Middle frontal gyrus (tissue), 1 donor: Measurements from ENCODE around the gene IGSF3.
"Not testable (repeated sequence)": the region's sequence is repeated elsewhere in the genome, so short reads cannot be mapped to it uniquely, and the experiment has no call there.

Experiments
- DNase-seq: peaks from one replicate; pipeline ENCODE4 v3.0.0-alpha.2; 2015; ENCODE audit warnings: low spot score; ENCODE audit errors: extremely low spot score

Gene IGSF3

GRCh38 chr1:116664366-116664977 lies 3.1 kb downstream of the IGSF3 start:
- DNase-seq, result no peak

GRCh38 chr1:116663821-116664220 lies 3.7 kb downstream of the IGSF3 start:
- DNase-seq, result no peak

GRCh38 chr1:116661633-116662032 lies 5.9 kb downstream of the IGSF3 start:
- no peak for DNase-seq

GRCh38 chr1:116658645-116659044 lies 8.9 kb downstream of the IGSF3 start:
- DNase-seq, result not testable (repeated sequence)

- DNase-seq, result not testable (repeated sequence)
These were observed 9.7 kb downstream of the IGSF3 start for GRCh38 chr1:116657836-116658235.

GRCh38 chr1:116654351-116654750 lies 13.2 kb downstream of the IGSF3 start:
- no peak for DNase-seq

- DNase-seq, result not testable (repeated sequence)
These were observed 14.9 kb downstream of the IGSF3 start for GRCh38 chr1:116652598-116652997.

GRCh38 chr1:116650781-116651180 lies 16.8 kb downstream of the IGSF3 start:
- DNase-seq, result not testable (repeated sequence)

- not testable (repeated sequence) for DNase-seq
These were observed 18.5 kb downstream of the IGSF3 start for GRCh38 chr1:116649041-116649440.

- DNase-seq, result not testable (repeated sequence)
These were observed 19.2 kb downstream of the IGSF3 start for GRCh38 chr1:116648325-116648724.

GRCh38 chr1:116647186-116647585 lies 20.3 kb downstream of the IGSF3 start:
- DNase-seq, result not testable (repeated sequence)

GRCh38 chr1:116646673-116647170 lies 20.8 kb downstream of the IGSF3 start:
- DNase-seq, result not testable (repeated sequence)

GRCh38 chr1:116645802-116646672 lies 21.5 kb downstream of the IGSF3 start:
- DNase-seq, result not testable (repeated sequence)

GRCh38 chr1:116644993-116645392 lies 22.5 kb downstream of the IGSF3 start:
- not testable (repeated sequence) for DNase-seq

- DNase-seq, result not testable (repeated sequence)
These were observed 23.4 kb downstream of the IGSF3 start for GRCh38 chr1:116644096-116644495.

GRCh38 chr1:116643281-116643751 lies 24.2 kb downstream of the IGSF3 start:
- not testable (repeated sequence) for DNase-seq

- not testable (repeated sequence) for DNase-seq
These were observed 24.9 kb downstream of the IGSF3 start for GRCh38 chr1:116642311-116643280.

GRCh38 chr1:116637583-116637982 lies 29.9 kb downstream of the IGSF3 start:
- DNase-seq, result not testable (repeated sequence)

- DNase-seq, result not testable (repeated sequence)
These were observed 30.9 kb downstream of the IGSF3 start for GRCh38 chr1:116636584-116636983.

- DNase-seq, result not testable (repeated sequence)
These were observed 33.1 kb downstream of the IGSF3 start for GRCh38 chr1:116634386-116634785.
